NCI-H187 (cell line): Measurements from ENCODE around the gene DOHH.

Source experiments
- DNase-seq, 2 experiments: peaks; one replicate each; lab custom pipeline; 2025; lab: John Stamatoyannopoulos, UW

DOHH gene

DNA sequence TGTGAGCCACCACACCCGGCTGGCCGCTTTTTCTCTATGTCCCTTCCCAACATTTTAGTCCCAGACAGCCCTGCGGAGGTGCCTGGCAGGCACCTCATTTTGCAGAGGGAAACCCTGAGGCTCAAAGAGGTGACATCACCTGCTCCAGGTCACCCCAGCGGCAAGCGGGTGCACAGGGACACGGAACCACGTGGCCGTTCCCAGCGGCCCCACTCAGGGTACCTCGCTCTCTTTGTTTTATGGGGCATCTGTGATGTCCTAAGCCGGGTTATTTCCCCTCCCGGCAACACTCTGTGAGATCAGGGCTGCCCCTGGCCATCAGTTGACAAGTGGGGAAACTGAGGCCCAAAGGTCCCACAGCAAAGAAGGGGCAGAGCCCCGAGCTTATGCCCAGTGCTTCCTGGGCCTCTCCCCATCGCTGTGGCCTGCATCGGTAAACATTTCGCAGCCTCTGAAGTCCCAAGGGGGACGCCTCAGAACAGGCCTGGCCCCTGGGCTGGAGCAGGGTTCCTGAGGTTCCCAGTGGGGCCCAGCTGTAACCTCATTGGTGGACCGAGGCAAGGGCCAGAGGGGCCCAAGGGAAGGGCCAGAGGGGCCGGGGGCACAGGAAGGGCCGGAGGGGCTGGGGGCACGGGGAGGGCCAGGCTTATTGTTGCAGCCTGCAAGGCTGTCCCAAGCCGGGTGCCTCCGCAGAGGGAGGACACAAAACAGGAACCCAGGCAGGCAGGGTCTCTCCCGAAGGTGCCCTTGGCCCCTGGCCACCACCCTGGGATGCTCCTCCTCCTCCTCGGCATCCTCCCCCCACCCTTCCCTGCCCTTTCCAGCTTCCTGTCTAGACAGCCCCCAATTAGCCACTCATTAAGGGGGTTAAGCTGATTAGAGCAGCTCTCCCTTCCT is 59.1 kb downstream of the DOHH start:
- DNase-seq = no peak
